KMS-11 (cell line): Measurements from ENCODE around the gene CRYBG1.

Source experiments
- H2AFZ ChIP-seq: fragments of 200-600 bp; sonication (generic); 2 replicates; pipeline ENCODE4 v1.6.1; 2016; ENCODE audit warnings: antibody characterized with exemption, mixed run types, low read depth
- H3K27ac ChIP-seq: fragments of 200-600 bp; sonication (generic); 2 replicates; pipeline ENCODE4 v1.6.1; 2016; ENCODE audit warnings: mild to moderate bottlenecking, mixed run types
- H3K27me3 ChIP-seq: fragments of 200-600 bp; sonication (generic); 2 replicates; pipeline ENCODE4 v1.6.1; 2017; ENCODE audit warnings: mild to moderate bottlenecking, low read depth, mixed run types, moderate library complexity; ENCODE audit not compliant: insufficient read depth
- H3K36me3 ChIP-seq: fragments of 200-600 bp; sonication (generic); 2 replicates; pipeline ENCODE4 v1.6.1; 2017; ENCODE audit warnings: mild to moderate bottlenecking, mixed run types; ENCODE audit not compliant: insufficient read depth
- H3K4me1 ChIP-seq: fragments of 200-600 bp; sonication (generic); 2 replicates; pipeline ENCODE4 v1.6.1; 2016; ENCODE audit warnings: mild to moderate bottlenecking, low read depth, mixed run types; ENCODE audit not compliant: poor library complexity, severe bottlenecking
- H3K4me2 ChIP-seq: fragments of 200-600 bp; sonication (generic); 2 replicates; pipeline ENCODE4 v1.7.0; 2016; ENCODE audit warnings: mild to moderate bottlenecking, mixed run types
- H3K4me3 ChIP-seq: fragments of 200-600 bp; sonication (generic); IDR thresholded peaks from 2 replicates; pipeline ENCODE4 v1.6.1; 2017; ENCODE audit warnings: low read depth, low read length, mixed read lengths; ENCODE audit not compliant: insufficient read depth
- H3K79me2 ChIP-seq: fragments of 200-600 bp; sonication (generic); 2 replicates; pipeline ENCODE4 v1.6.1; 2016; ENCODE audit warnings: low read depth, mixed run types; ENCODE audit not compliant: insufficient read depth
- H3K9ac ChIP-seq: fragments of 200-600 bp; sonication (generic); 2 replicates; pipeline ENCODE4 v1.6.1; 2016; ENCODE audit warnings: mild to moderate bottlenecking, mixed run types
- H4K20me1 ChIP-seq: fragments of 200-600 bp; sonication (generic); 2 replicates; pipeline ENCODE4 v1.6.1; 2016; ENCODE audit warnings: mild to moderate bottlenecking, mixed run types; ENCODE audit not compliant: insufficient read depth
- TF ChIP-seq, protein P1 (sequence below): fragments of 200-600 bp; sonication (generic); conservative IDR thresholded peaks from 2 replicates; pipeline ENCODE4 v1.6.1; 2017; ENCODE audit warnings: low read depth, mild to moderate bottlenecking, antibody characterized with exemption, low read length, moderate library complexity, mixed read lengths

CRYBG1 gene

DNA sequence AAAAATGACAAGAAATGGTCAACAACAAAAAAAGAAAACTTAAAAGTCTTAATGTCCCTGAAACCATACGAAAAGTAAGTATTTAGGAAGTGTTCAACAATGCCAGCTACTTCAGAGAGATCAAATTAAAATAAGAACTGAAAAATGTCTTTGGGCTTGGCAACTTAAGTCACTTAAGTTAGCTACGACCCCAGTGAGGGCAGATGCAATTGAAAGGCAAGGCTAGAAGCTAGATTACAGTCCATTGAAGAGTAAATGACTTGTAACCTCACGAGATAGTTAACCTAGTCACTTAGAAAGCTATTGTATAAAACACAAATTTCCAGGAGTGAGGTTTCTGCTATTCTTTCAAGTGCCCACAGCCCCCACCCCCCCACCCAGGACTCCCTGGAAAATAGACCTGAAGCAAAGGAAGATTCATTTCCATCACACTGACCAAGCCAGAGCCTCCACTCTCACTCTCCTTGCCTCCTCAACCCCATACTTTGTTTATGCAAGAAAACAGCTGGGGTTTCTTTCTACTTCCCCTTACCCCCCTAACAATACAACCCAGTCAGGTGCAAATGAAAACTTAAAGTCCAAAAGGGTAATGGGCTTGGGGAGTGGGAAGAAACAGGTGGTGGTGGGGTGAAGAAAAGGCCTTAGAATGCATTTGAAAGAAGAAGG, 254.2 kb downstream of the CRYBG1 start:
- Histone ChIP-seq H4K20me1 (no peaks in the 10 kb centered on the region), H2AFZ (no peak overlapping the region), H3K36me3 (no peaks in the 10 kb centered on the region), H3K4me3 (no peak overlapping the region), H3K27ac (no peak overlapping the region), H3K4me2 (no peak overlapping the region), H3K27me3 (no peaks in the 10 kb centered on the region), H3K79me2 (no peaks in the 10 kb centered on the region), H3K4me1 (no peaks in the 10 kb centered on the region), H3K9ac (no peak overlapping the region)
- TF ChIP-seq, protein P1, sequence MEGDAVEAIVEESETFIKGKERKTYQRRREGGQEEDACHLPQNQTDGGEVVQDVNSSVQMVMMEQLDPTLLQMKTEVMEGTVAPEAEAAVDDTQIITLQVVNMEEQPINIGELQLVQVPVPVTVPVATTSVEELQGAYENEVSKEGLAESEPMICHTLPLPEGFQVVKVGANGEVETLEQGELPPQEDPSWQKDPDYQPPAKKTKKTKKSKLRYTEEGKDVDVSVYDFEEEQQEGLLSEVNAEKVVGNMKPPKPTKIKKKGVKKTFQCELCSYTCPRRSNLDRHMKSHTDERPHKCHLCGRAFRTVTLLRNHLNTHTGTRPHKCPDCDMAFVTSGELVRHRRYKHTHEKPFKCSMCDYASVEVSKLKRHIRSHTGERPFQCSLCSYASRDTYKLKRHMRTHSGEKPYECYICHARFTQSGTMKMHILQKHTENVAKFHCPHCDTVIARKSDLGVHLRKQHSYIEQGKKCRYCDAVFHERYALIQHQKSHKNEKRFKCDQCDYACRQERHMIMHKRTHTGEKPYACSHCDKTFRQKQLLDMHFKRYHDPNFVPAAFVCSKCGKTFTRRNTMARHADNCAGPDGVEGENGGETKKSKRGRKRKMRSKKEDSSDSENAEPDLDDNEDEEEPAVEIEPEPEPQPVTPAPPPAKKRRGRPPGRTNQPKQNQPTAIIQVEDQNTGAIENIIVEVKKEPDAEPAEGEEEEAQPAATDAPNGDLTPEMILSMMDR = no peak

- H2AFZ ChIP-seq = no peak overlapping the region
- H3K4me3 ChIP-seq = no peak overlapping the region
- H3K9ac ChIP-seq = no peak overlapping the region
- no peaks in the 10 kb centered on the region for H3K36me3 ChIP-seq
- no peaks in the 10 kb centered on the region for H3K4me1 ChIP-seq
- H3K27ac ChIP-seq = no peak overlapping the region
- TF ChIP-seq, protein P1 = no peak
- no peak overlapping the region for H3K4me2 ChIP-seq
- no peaks in the 10 kb centered on the region for H3K27me3 ChIP-seq
- no peaks in the 10 kb centered on the region for H3K79me2 ChIP-seq
- H4K20me1 ChIP-seq = no peaks in the 10 kb centered on the region
These were observed 256.8 kb downstream of the CRYBG1 start for GRCh38 chr6:106617302-106617701.

DNA sequence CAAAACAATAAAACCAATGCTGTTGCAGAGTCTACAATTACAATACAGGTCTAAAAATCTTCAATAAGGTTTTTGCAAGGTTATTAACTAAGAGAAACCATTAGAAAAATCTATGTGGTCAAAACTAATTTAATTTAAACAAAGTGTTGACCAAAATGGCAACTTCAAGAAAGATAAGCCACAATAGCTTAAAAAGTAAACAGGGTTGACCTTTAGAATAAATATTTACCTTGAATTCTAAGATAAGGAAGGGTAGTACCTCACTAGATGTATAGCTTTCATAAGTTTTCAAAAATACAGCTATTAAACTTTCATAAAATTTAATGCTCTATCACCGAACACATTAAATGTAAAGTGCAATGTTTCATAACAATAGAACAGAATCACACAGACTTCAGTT, 257.3 kb downstream of the CRYBG1 start:
- no peaks in the 10 kb centered on the region for H3K4me1 ChIP-seq
- TF ChIP-seq, protein P1 = no peak

DNA sequence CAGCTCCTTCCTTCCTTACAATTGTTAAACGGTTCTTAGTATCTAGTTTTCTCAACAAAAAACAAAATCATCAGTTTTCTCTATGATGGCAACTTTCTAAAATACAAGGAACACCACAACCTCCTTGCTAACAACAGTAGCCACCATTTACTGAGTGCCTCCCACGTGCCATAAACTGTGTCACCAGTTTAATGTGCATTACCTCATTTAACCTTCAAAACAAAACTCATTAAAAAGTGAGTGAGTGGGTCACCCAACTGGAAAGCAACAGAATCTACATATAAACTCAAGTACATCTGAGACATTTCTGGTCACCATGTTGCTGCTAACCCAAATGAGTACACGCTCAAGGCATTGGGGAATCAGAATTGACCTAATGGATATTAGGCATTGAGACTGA, 257.8 kb downstream of the CRYBG1 start:
- Histone ChIP-seq H3K9ac (no peak overlapping the region), H2AFZ (no peak overlapping the region), H3K36me3 (no peaks in the 10 kb centered on the region), H3K4me3 (no peak overlapping the region), H3K79me2 (no peaks in the 10 kb centered on the region), H3K4me1 (no peaks in the 10 kb centered on the region), H3K27ac (no peak overlapping the region), H3K27me3 (no peaks in the 10 kb centered on the region), H3K4me2 (no peak overlapping the region), H4K20me1 (no peaks in the 10 kb centered on the region)
- TF ChIP-seq, protein P1 = no peak

More for the DNA sequence above, 257.3 kb downstream of the CRYBG1 start:
- H3K9ac ChIP-seq = no peak overlapping the region
- no peak overlapping the region for H3K27ac ChIP-seq
- no peak overlapping the region for H3K4me2 ChIP-seq
- no peaks in the 10 kb centered on the region for H3K36me3 ChIP-seq
- H3K4me3 ChIP-seq = no peak overlapping the region
- no peaks in the 10 kb centered on the region for H4K20me1 ChIP-seq
- no peaks in the 10 kb centered on the region for H3K79me2 ChIP-seq
- no peaks in the 10 kb centered on the region for H3K27me3 ChIP-seq
- no peak overlapping the region for H2AFZ ChIP-seq
